Activated CD4-positive, alpha-beta T cell treated with anti-CD3 and anti-CD28 coated beads, Interleukin-2, amount 10 ng/mL, durations not matched to agents 7 days and 5 days (primary cell): Measurements from ENCODE around the gene CPNE5. TPM values are rescaled to one million over a fixed set of nuclear protein-coding genes. Genes with fewer than 3 reads are reported as not detected.

ENCODE experiments used
- CTCF ChIA-PET: fragments of 350-600 bp; sonication (Branson Sonifier 250); formaldehyde crosslinking; loops from one replicate; lab custom pipeline; 2021; ENCODE audit warnings: antibody characterized with exemption; lab: Charles Lee
- POLR2A ChIA-PET: fragments of 350-600 bp; sonication (Branson Sonifier 250); formaldehyde crosslinking; loops from one replicate; lab custom pipeline; 2021; ENCODE audit warnings: antibody characterized with exemption; lab: Charles Lee
- DNase-seq: peaks from one replicate; pipeline ENCODE4 v3.0.0-alpha.2; 2020
- H3K27ac Mint-ChIP-seq: one replicate; pipeline ENCODE4 v1.8.0; 2021; ENCODE audit warnings: mild to moderate bottlenecking, moderate library complexity, mixed read lengths
- H3K27me3 Mint-ChIP-seq: one replicate; pipeline ENCODE4 v1.8.0; 2021; ENCODE audit warnings: mixed read lengths
- H3K36me3 Mint-ChIP-seq: one replicate; pipeline ENCODE4 v1.8.0; 2021; ENCODE audit warnings: low read depth, mixed read lengths
- H3K4me1 Mint-ChIP-seq: one replicate; pipeline ENCODE4 v1.8.0; 2021; ENCODE audit warnings: mixed read lengths
- H3K4me3 Mint-ChIP-seq: one replicate; pipeline ENCODE4 v1.8.0; 2021; ENCODE audit warnings: mild to moderate bottlenecking, moderate library complexity, mixed read lengths
- H3K9me3 Mint-ChIP-seq: one replicate; pipeline ENCODE4 v1.8.0; 2021; ENCODE audit warnings: mixed read lengths
- total RNA-seq, 2 experiments: library from RNA; stranded (reverse); gene quantifications; one replicate each; pipeline ENCODE4 v1.2.3, GENCODE V29; 2021

The CPNE5 gene
- total RNA-seq, 2 experiments from 2014 or later = 0.47 to 1.00 TPM

GRCh38 chr6:36737043-36737785 is 102.0 kb downstream of the CPNE5 start:
- Mint-ChIP-seq H3K27ac (no peak overlapping the region), H3K9me3 (no peaks in the 10 kb centered on the region), H3K27me3 (no peaks in the 10 kb centered on the region), H3K36me3 (no peaks in the 10 kb centered on the region), H3K4me1 (peaks cover 18% of the 10 kb centered on the region), H3K4me3 (no peak overlapping the region)
- CTCF ChIA-PET = interaction anchor here (0.8 to 2.8 kb wide), 3 partner anchors 9 to 28 kb away, joined by 3 to 8 read pairs (median 3); no protein-coding TSS in a partner anchor
- POLR2A ChIA-PET = no interaction called here
- no peak for DNase-seq

- DNase-seq = peak; percentile 62
- no peaks in the 10 kb centered on the region for H3K9me3 Mint-ChIP-seq
- ChIA-PET POLR2A (no interaction called here), CTCF (interaction anchor here (1.1 to 2.8 kb wide), 6 partner anchors 11 to 121 kb away, joined by 3 to 9 read pairs (median 4); no protein-coding TSS in a partner anchor)
- peak overlapping the region; percentile 84 for H3K27ac Mint-ChIP-seq
- H3K27me3 Mint-ChIP-seq = no peaks in the 10 kb centered on the region
- peaks cover 17% of the 10 kb centered on the region for H3K4me1 Mint-ChIP-seq
- H3K4me3 Mint-ChIP-seq = peak overlapping the region; percentile 1
- no peaks in the 10 kb centered on the region for H3K36me3 Mint-ChIP-seq
These were observed 103.9 kb downstream of the CPNE5 start for GRCh38 chr6:36735110-36736071.

- H3K27me3 Mint-ChIP-seq = no peaks in the 10 kb centered on the region
- DNase-seq = no peak
- peaks cover 15% of the 10 kb centered on the region for H3K4me1 Mint-ChIP-seq
- no peaks in the 10 kb centered on the region for H3K36me3 Mint-ChIP-seq
- peak overlapping the region; percentile 1 for H3K4me3 Mint-ChIP-seq
- ChIA-PET CTCF (interaction anchor here (0.8 to 2.8 kb wide), 7 partner anchors 10 to 120 kb away, joined by 3 to 9 read pairs (median 3); no protein-coding TSS in a partner anchor), POLR2A (no interaction called here)
- peak overlapping the region; percentile 84 for H3K27ac Mint-ChIP-seq
- no peaks in the 10 kb centered on the region for H3K9me3 Mint-ChIP-seq
These were observed 104.7 kb downstream of the CPNE5 start for GRCh38 chr6:36734486-36735060.

GRCh38 chr6:36733300-36733699 is 105.9 kb downstream of the CPNE5 start:
- POLR2A ChIA-PET = no interaction called here

GRCh38 chr6:36731622-36732310 is 107.5 kb downstream of the CPNE5 start:
- H3K4me1 Mint-ChIP-seq = peaks cover 34% of the 10 kb centered on the region
- no peaks in the 10 kb centered on the region for H3K9me3 Mint-ChIP-seq
- H3K36me3 Mint-ChIP-seq = no peaks in the 10 kb centered on the region
- H3K27ac Mint-ChIP-seq = no peak overlapping the region
- no peak for DNase-seq
- H3K27me3 Mint-ChIP-seq = no peaks in the 10 kb centered on the region
- ChIA-PET POLR2A (no interaction called here), CTCF (interaction anchor here (0.5 to 1.7 kb wide), 6 partner anchors 20 to 96 kb away, joined by 3 to 4 read pairs (median 3); no protein-coding TSS in a partner anchor)
- no peak overlapping the region for H3K4me3 Mint-ChIP-seq

More at GRCh38 chr6:36733300-36733699, 105.9 kb downstream of the CPNE5 start:
- no peak for DNase-seq
- Mint-ChIP-seq H3K27me3 (no peaks in the 10 kb centered on the region), H3K36me3 (no peaks in the 10 kb centered on the region), H3K27ac (peak overlapping the region; percentile 61), H3K4me3 (no peak overlapping the region), H3K4me1 (peaks cover 23% of the 10 kb centered on the region), H3K9me3 (no peaks in the 10 kb centered on the region)
- CTCF ChIA-PET = interaction anchor here (0.5 to 1.7 kb wide), 5 partner anchors 18 to 101 kb away, joined by 3 to 5 read pairs (median 3); no protein-coding TSS in a partner anchor

- Mint-ChIP-seq H3K4me3 (no peak overlapping the region), H3K9me3 (no peaks in the 10 kb centered on the region), H3K27me3 (no peaks in the 10 kb centered on the region), H3K36me3 (no peaks in the 10 kb centered on the region), H3K4me1 (peaks cover 37% of the 10 kb centered on the region), H3K27ac (no peak overlapping the region)
- ChIA-PET POLR2A (no interaction called here), CTCF (interaction anchor here (0.9 to 1.3 kb wide), 4 partner anchors 10 to 57 kb away, joined by 3 read pairs; no protein-coding TSS in a partner anchor)
- DNase-seq = no peak
These were observed 108.5 kb downstream of the CPNE5 start for GRCh38 chr6:36730424-36731380.

GRCh38 chr6:36729161-36729524 is 110.1 kb downstream of the CPNE5 start:
- Mint-ChIP-seq H3K27me3 (no peaks in the 10 kb centered on the region), H3K4me1 (peaks cover 32% of the 10 kb centered on the region), H3K4me3 (no peak overlapping the region), H3K36me3 (no peaks in the 10 kb centered on the region), H3K27ac (no peak overlapping the region), H3K9me3 (no peaks in the 10 kb centered on the region)
- CTCF ChIA-PET = no interaction called here
- no peak for DNase-seq
- POLR2A ChIA-PET = no interaction called here

- no peak overlapping the region for H3K4me3 Mint-ChIP-seq
- ChIA-PET POLR2A (no interaction called here), CTCF (no interaction called here)
- H3K27me3 Mint-ChIP-seq = no peaks in the 10 kb centered on the region
- DNase-seq = no peak
- no peaks in the 10 kb centered on the region for H3K9me3 Mint-ChIP-seq
- no peak overlapping the region for H3K27ac Mint-ChIP-seq
- peaks cover 30% of the 10 kb centered on the region for H3K4me1 Mint-ChIP-seq
- H3K36me3 Mint-ChIP-seq = no peaks in the 10 kb centered on the region
These were observed 110.7 kb downstream of the CPNE5 start for GRCh38 chr6:36728289-36729160.

- no peak overlapping the region for H3K27ac Mint-ChIP-seq
- peak; percentile 17 for DNase-seq
- no peaks in the 10 kb centered on the region for H3K9me3 Mint-ChIP-seq
- CTCF ChIA-PET = interaction anchor here (0.7 kb wide), 1 partner anchor 31 kb away, joined by 3 read pairs; no protein-coding TSS in a partner anchor
- H3K4me1 Mint-ChIP-seq = peaks cover 30% of the 10 kb centered on the region
- H3K27me3 Mint-ChIP-seq = no peaks in the 10 kb centered on the region
- H3K4me3 Mint-ChIP-seq = no peak overlapping the region
- POLR2A ChIA-PET = no interaction called here
- no peaks in the 10 kb centered on the region for H3K36me3 Mint-ChIP-seq
These were observed 111.7 kb downstream of the CPNE5 start for GRCh38 chr6:36727505-36728021.

- Mint-ChIP-seq H3K4me3 (no peak overlapping the region), H3K36me3 (no peaks in the 10 kb centered on the region)
These were observed 113.7 kb downstream of the CPNE5 start for GRCh38 chr6:36725581-36725980.

More at GRCh38 chr6:36725581-36725980, 113.7 kb downstream of the CPNE5 start:
- DNase-seq = no peak
- H3K27ac Mint-ChIP-seq = no peak overlapping the region
- no peaks in the 10 kb centered on the region for H3K9me3 Mint-ChIP-seq
- POLR2A ChIA-PET = no interaction called here
- H3K4me1 Mint-ChIP-seq = peaks cover 30% of the 10 kb centered on the region
- CTCF ChIA-PET = interaction anchor here (0.6 to 1.2 kb wide), 3 partner anchors 8 to 260 kb away, joined by 3 read pairs; no protein-coding TSS in a partner anchor
- H3K27me3 Mint-ChIP-seq = no peaks in the 10 kb centered on the region
